Measurements from ENCODE around the gene TRAPPC2L. TPM values are rescaled to one million over a fixed set of nuclear protein-coding genes. Genes with fewer than 3 reads are reported as not detected.

Gene TRAPPC2L
- total RNA-seq: 10 to 100 TPM; 30.6 to 57.9 (median 40.7) TPM
- long read RNA-seq, donor 1, transcript TRAPPC2L-201 (5 exons, 2,215 nt): major isoform, 9 of 41 reads
- long read RNA-seq, donor 1, partial matches to known transcripts: 1 of 41 reads
- long read RNA-seq, donor 1, other reads (novel, unspliced or antisense): 29 of 41 reads
- long read RNA-seq, donor 2, transcript TRAPPC2L-201 (5 exons, 2,215 nt): major isoform, 19 of 58 reads
- long read RNA-seq, donor 2, partial matches to known transcripts: 0 of 58 reads
- long read RNA-seq, donor 2, other reads (novel, unspliced or antisense): 38 of 58 reads

GRCh38 chr16:88856828-88857727 lies at the start of gene TRAPPC2L, which contains the start of gene GALNS:
TSS of gene TRAPPC2L (plus strand) at chr16:88857127. CDS start at chr16:88857151, 24 bp downstream.
TSS of gene GALNS (minus strand) at chr16:88856947. CDS start at chr16:88856877, 70 bp downstream.
- no peak for TF ChIP-seq CTCF (IDR thresholded peaks at IDR 0.05)
- ATAC-seq (peak; percentile 97), DNase-seq (peak; percentile 98 to 100 (median 100))
- H3K9me3 ChIP-seq: no peaks in the 10 kb centered on the region
- H3K36me3 ChIP-seq (ENCODE audit: low read depth): no peaks in the 10 kb centered on the region
- H3K4me3 ChIP-seq: peak within 1 kb of the TSS; percentile 95
- intact Hi-C loops (cut with DNase I, micrococcal nuclease): no loop called here
- peaks cover 32% of the 10 kb centered on the region for H3K4me1 ChIP-seq (ENCODE audit: low read depth)

GRCh38 chr16:88807142-88807625 lies 49.7 kb upstream of the TRAPPC2L start:
- intact Hi-C loops (cut with DNase I, micrococcal nuclease): no loop called here
- ATAC-seq: no peak
- Histone ChIP-seq H3K36me3 (ENCODE audit: low read depth) (no peaks in the 10 kb centered on the region), H3K4me1 (ENCODE audit: low read depth) (peaks cover 30% of the 10 kb centered on the region), H3K4me3 (no peak overlapping the region), H3K9me3 (no peaks in the 10 kb centered on the region)
- TF ChIP-seq CTCF (IDR thresholded peaks at IDR 0.05): no peak
- DNase-seq: no peak

- Histone ChIP-seq H3K4me1 (ENCODE audit: low read depth) (peaks cover 31% of the 10 kb centered on the region), H3K36me3 (ENCODE audit: low read depth) (no peaks in the 10 kb centered on the region), H3K4me3 (no peak overlapping the region), H3K9me3 (no peaks in the 10 kb centered on the region)
- TF ChIP-seq CTCF (IDR thresholded peaks at IDR 0.05): no peak
- no peak for ATAC-seq
- intact Hi-C loops (cut with DNase I, micrococcal nuclease): no loop called here
- DNase-seq: no peak
Observed at GRCh38 chr16:88807626-88808453, 49.1 kb upstream of the TRAPPC2L start.

- H3K36me3 ChIP-seq (ENCODE audit: low read depth): no peaks in the 10 kb centered on the region
- peaks cover 31% of the 10 kb centered on the region for H3K4me1 ChIP-seq (ENCODE audit: low read depth)
- DNase-seq (no peak), ATAC-seq (no peak)
- intact Hi-C loops (cut with DNase I, micrococcal nuclease): no loop called here
- H3K9me3 ChIP-seq: no peaks in the 10 kb centered on the region
- no peak for TF ChIP-seq CTCF (IDR thresholded peaks at IDR 0.05)
- no peak overlapping the region for H3K4me3 ChIP-seq
Observed at GRCh38 chr16:88809068-88809675, 47.8 kb upstream of the TRAPPC2L start.

- no peaks in the 10 kb centered on the region for H3K9me3 ChIP-seq
- intact Hi-C loops (cut with DNase I, micrococcal nuclease): no loop called here
- H3K36me3 ChIP-seq (ENCODE audit: low read depth): no peaks in the 10 kb centered on the region
- H3K4me3 ChIP-seq: no peak overlapping the region
- peaks cover 25% of the 10 kb centered on the region for H3K4me1 ChIP-seq (ENCODE audit: low read depth)
- ATAC-seq: no peak
- DNase-seq: no peak
- no peak for TF ChIP-seq CTCF (IDR thresholded peaks at IDR 0.05)
Observed at GRCh38 chr16:88809676-88810165, 47.2 kb upstream of the TRAPPC2L start.

All from mucosa of descending colon (tissue), 3 donors.